ENCODE measurements around the gene SYNE3. TPM values are rescaled to one million over a fixed set of nuclear protein-coding genes. Genes with fewer than 3 reads are reported as not detected.

The SYNE3 gene
- total and polyA plus RNA-seq, 4 donors = 2.0 to 12.2 (median 5.4) TPM

DNA sequence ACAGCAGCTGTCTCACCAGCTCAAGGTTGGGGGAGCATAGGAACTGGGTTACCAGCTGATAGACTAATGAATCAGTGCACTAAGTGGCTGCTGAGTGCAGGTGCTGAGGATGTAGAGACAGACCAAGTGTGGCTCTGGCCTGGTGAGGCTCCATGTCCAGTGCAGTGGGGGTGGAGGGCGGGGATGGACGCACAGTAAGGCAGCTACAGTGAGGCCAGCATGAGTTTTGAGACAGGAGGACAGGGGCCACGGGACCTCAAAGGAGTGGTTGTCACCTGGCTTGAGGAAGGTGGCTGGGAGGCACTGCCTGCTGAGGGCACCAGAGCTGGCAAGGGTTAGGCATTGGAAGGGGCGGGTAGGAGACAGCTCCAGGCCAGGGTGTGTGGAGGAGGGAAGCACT lies 37.0 kb downstream of the SYNE3 start:
- peaks cover 17% of the 10 kb centered on the region for H3K4me1 ChIP-seq (ENCODE audit: control insufficient read depth, insufficient read depth, low read length)
- H3K36me3 ChIP-seq (ENCODE audit: control insufficient read depth, insufficient read depth, low read length) = peaks cover 6% of the 10 kb centered on the region
- H3K9me3 ChIP-seq (ENCODE audit: control insufficient read depth, insufficient read depth, low read length) = no peaks in the 10 kb centered on the region
- DNase-seq (ENCODE audit: low read depth in 4 of 6, low spot score in 6 of 6) = no peak
- H3K27ac ChIP-seq (ENCODE audit: low read depth, low read length) = no peak overlapping the region
- no peaks in the 10 kb centered on the region for H3K27me3 ChIP-seq (ENCODE audit: control insufficient read depth, insufficient read depth, low read length)
- 97% methylated on average over 4 of the region's 4 CpGs for WGBS (ENCODE audit: insufficient coverage)
- no peak overlapping the region for H3K4me3 ChIP-seq (ENCODE audit: low read depth, low read length)

DNA sequence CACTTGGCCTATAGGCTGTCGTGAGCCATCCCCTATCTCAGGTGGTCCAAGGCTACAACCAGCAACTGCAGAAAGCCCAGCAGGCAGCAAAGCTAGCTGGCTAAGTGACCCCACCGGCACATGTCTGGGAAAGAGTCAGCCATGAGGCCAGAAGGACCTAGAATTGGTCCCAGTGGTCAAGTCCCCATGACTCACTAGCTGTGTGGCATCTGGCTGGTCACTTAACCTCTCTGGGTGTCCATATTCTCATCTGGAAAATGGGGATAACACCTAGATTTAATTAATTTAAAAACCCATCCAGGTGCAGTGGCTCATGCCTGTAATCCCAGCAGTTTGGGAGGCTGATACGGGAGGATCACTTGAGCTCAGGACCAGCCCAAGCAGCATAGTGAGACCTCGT lies 37.6 kb downstream of the SYNE3 start:
- WGBS (ENCODE audit: insufficient coverage) = 89% methylated on average over 2 of the region's 4 CpGs
- H3K36me3 ChIP-seq (ENCODE audit: control insufficient read depth, insufficient read depth, low read length) = peaks cover 6% of the 10 kb centered on the region
- H3K27me3 ChIP-seq (ENCODE audit: control insufficient read depth, insufficient read depth, low read length) = no peaks in the 10 kb centered on the region
- H3K27ac ChIP-seq (ENCODE audit: low read depth, low read length) = no peak overlapping the region
- H3K4me1 ChIP-seq (ENCODE audit: control insufficient read depth, insufficient read depth, low read length) = peaks cover 17% of the 10 kb centered on the region
- no peaks in the 10 kb centered on the region for H3K9me3 ChIP-seq (ENCODE audit: control insufficient read depth, insufficient read depth, low read length)
- DNase-seq (ENCODE audit: low read depth in 4 of 6, low spot score in 6 of 6) = no peak
- H3K4me3 ChIP-seq (ENCODE audit: low read depth, low read length) = no peak overlapping the region

DNA sequence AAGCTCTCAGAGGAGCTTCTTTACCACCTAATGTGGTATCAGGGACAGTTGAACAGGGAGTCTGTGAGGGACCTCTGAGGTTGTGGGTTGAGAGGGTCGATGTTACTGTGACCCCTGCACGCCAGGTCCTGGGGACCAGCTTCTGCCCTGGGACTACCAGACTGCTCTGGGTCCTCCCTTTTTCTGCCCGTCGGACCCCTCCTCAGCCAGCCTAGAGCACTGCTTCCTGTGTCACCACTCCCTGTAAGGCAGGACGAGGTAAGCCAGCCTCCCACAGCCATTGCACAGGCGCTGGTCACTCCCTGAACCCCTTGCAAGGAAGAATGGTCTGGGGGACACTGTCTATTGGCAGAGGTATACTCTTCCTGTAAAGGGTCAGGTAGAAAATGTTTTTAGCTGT lies 38.1 kb downstream of the SYNE3 start:
- H3K27ac ChIP-seq (ENCODE audit: low read depth, low read length) = no peak overlapping the region
- H3K9me3 ChIP-seq (ENCODE audit: control insufficient read depth, insufficient read depth, low read length) = no peaks in the 10 kb centered on the region
- H3K27me3 ChIP-seq (ENCODE audit: control insufficient read depth, insufficient read depth, low read length) = no peaks in the 10 kb centered on the region
- H3K4me3 ChIP-seq (ENCODE audit: low read depth, low read length) = no peak overlapping the region
- no peak for DNase-seq (ENCODE audit: low read depth in 4 of 6, low spot score in 6 of 6)
- WGBS (ENCODE audit: insufficient coverage) = 91% methylated on average over 5 of the region's 6 CpGs
- peaks cover 6% of the 10 kb centered on the region for H3K36me3 ChIP-seq (ENCODE audit: control insufficient read depth, insufficient read depth, low read length)
- H3K4me1 ChIP-seq (ENCODE audit: control insufficient read depth, insufficient read depth, low read length) = peaks cover 17% of the 10 kb centered on the region

DNA sequence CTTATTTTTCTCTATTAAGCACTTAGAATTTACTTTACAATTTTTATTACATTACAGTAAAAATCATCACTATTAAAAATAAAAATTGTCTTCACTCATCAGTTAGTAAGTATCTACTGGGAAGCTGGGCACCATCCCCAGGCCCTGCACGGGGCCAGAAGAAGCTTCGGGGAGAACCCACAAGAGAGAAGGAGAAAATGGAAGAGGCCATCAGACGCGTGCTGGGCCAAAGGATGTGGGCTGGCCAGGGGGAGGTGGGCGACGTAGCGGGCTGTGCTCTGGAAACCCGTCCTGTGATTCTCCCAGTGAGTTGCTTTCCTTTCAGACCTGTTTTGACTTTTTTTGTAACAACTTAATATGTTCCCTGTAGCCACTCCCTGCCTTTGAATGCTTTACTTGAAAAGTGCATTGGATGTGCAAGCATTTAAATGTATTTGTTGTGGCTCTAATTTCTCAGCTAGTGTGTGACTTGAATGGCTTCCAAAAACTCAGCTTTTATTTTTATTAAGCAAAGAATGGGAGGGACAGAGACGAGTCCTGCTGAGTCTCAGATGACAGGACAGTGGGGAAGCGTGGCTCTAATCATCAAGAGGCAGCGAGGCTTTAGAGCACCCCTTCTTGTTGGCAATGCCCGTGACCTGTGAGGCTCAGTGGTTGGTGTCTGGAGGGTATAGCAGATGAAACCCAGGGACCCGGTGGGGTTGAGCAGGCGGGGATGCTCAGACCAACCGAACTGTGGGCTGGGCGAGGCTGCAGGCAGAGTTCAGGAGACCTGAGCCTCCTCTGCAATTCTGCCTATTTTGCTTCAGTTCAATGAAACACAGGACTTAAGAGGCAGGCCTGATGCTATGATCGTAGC lies 38.8 kb downstream of the SYNE3 start:
- peak in 1 of 6 donors; percentile 61 for DNase-seq (ENCODE audit: low read depth in 4 of 6, low spot score in 6 of 6)
- Histone ChIP-seq H3K4me3 (ENCODE audit: low read depth, low read length) (no peak overlapping the region), H3K9me3 (ENCODE audit: control insufficient read depth, insufficient read depth, low read length) (no peaks in the 10 kb centered on the region), H3K27me3 (ENCODE audit: control insufficient read depth, insufficient read depth, low read length) (no peaks in the 10 kb centered on the region), H3K36me3 (ENCODE audit: control insufficient read depth, insufficient read depth, low read length) (peaks cover 6% of the 10 kb centered on the region), H3K4me1 (ENCODE audit: control insufficient read depth, insufficient read depth, low read length) (peaks cover 20% of the 10 kb centered on the region), H3K27ac (ENCODE audit: low read depth, low read length) (peak overlapping the region; percentile 45)
- 63% methylated on average over 13 of the region's 17 CpGs for WGBS (ENCODE audit: insufficient coverage)

DNA sequence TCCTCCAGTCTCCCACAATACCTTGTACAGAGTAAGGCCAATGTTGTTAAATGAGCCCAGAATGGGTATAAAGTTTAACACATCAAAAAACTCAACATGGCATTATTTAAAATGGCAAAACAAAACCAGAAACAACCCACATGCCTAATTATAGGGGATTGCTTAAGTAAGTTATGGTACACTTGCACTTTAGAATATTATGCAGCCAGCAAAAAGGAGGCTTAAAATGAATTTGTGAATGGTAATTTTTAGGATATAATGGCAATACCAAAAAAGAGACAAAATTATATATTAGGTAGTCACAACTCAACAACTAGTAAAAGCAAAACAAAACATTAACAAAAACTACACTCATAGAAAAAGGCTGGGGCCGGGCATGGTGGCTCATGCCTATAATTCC lies 39.7 kb downstream of the SYNE3 start:
- Histone ChIP-seq H3K27ac (ENCODE audit: low read depth, low read length) (no peak overlapping the region), H3K4me3 (ENCODE audit: low read depth, low read length) (no peak overlapping the region), H3K4me1 (ENCODE audit: control insufficient read depth, insufficient read depth, low read length) (peaks cover 29% of the 10 kb centered on the region), H3K9me3 (ENCODE audit: control insufficient read depth, insufficient read depth, low read length) (no peaks in the 10 kb centered on the region), H3K36me3 (ENCODE audit: control insufficient read depth, insufficient read depth, low read length) (peaks cover 6% of the 10 kb centered on the region), H3K27me3 (ENCODE audit: control insufficient read depth, insufficient read depth, low read length) (no peaks in the 10 kb centered on the region)
- no peak for DNase-seq (ENCODE audit: low read depth in 4 of 6, low spot score in 6 of 6)
- WGBS (ENCODE audit: insufficient coverage) = 100% methylated on average over 1 of the region's 1 CpG

DNA sequence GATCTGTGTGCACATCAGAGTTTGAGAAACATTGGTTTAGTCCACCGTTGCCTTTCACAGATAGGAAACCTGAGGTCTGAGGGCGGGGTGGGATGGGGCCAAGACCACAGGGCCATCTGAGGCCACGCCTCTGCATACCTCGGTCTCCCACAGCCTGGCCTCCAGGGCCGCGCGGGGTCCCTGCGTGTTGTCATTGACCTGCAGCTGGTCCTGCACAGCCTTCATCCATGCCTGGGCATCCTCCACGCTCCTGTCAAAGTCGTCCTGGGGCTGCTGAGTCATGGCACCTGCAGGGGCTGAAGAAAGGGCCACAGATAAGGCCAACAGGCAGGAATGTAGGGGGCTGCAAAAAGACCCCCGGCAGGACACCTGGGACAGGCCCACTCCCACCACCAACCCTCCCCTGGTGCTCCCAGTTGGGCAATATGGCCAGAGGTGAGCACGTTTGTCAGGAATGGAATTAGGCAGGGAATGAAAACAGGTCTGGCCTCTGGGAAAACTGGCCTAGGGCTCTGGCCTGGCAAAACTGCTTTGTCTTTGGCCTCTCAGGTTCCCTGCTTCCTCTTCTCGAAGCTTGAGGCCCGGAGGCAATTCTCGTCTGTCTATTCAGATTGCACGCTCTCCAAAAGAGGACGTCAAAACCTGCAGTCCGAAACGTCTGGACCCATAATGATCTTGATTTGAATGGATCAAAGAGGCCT lies 40.8 kb downstream of the SYNE3 start:
- no peak overlapping the region for H3K4me3 ChIP-seq (ENCODE audit: low read depth, low read length)
- peaks cover 6% of the 10 kb centered on the region for H3K36me3 ChIP-seq (ENCODE audit: control insufficient read depth, insufficient read depth, low read length)
- no peak for DNase-seq (ENCODE audit: low read depth in 4 of 6, low spot score in 6 of 6)
- no peaks in the 10 kb centered on the region for H3K9me3 ChIP-seq (ENCODE audit: control insufficient read depth, insufficient read depth, low read length)
- WGBS (ENCODE audit: insufficient coverage) = 92% methylated on average over 18 of the region's 19 CpGs
- H3K27me3 ChIP-seq (ENCODE audit: control insufficient read depth, insufficient read depth, low read length) = no peaks in the 10 kb centered on the region
- peaks cover 33% of the 10 kb centered on the region for H3K4me1 ChIP-seq (ENCODE audit: control insufficient read depth, insufficient read depth, low read length)
- no peak overlapping the region for H3K27ac ChIP-seq (ENCODE audit: low read depth, low read length)

DNA sequence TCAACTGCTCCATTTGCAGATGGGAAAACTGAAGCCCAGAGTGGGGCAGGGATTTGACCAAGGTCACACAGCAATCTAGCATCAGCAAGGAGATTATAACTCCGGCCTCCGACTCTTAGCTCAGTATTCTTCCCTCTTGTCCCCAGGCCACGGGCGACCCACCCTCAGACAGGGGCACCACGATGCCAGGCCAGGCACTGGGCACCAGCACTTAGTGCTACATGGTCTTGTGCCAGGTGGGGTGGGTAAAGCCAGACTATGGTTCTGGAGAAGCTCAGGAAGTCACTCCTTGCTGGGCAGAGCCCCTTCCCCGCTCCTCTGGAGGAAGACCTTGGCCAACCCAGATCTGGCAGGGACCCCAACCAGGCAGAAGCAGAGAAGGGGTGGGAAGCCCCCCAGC lies 41.5 kb downstream of the SYNE3 start:
- peaks cover 6% of the 10 kb centered on the region for H3K36me3 ChIP-seq (ENCODE audit: control insufficient read depth, insufficient read depth, low read length)
- H3K27me3 ChIP-seq (ENCODE audit: control insufficient read depth, insufficient read depth, low read length) = no peaks in the 10 kb centered on the region
- H3K9me3 ChIP-seq (ENCODE audit: control insufficient read depth, insufficient read depth, low read length) = no peaks in the 10 kb centered on the region
- peaks cover 31% of the 10 kb centered on the region for H3K4me1 ChIP-seq (ENCODE audit: control insufficient read depth, insufficient read depth, low read length)
- WGBS (ENCODE audit: insufficient coverage) = 96% methylated on average over 6 of the region's 6 CpGs
- DNase-seq (ENCODE audit: low read depth in 4 of 6, low spot score in 6 of 6) = no peak
- no peak overlapping the region for H3K4me3 ChIP-seq (ENCODE audit: low read depth, low read length)
- H3K27ac ChIP-seq (ENCODE audit: low read depth, low read length) = no peak overlapping the region

DNA sequence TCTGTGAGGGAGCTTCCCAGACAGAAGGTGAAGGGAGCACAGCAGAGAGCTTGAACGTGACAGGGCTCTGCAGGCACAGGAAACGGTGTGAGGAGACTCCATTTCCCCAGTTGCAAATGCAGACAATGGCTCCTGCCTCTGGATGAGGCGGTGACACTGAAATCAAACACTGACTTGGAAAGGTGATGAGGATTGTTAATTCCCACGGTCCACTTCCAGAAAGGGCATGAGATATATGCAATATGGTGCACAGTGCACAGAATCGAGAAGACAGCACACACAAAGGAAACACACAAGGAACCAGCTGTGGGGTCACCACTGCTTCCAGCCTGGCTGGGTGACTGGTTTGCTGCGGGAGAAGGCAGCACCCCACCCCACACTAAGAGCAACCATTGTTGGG lies 42.0 kb downstream of the SYNE3 start:
- Histone ChIP-seq H3K4me1 (ENCODE audit: control insufficient read depth, insufficient read depth, low read length) (peaks cover 31% of the 10 kb centered on the region), H3K27me3 (ENCODE audit: control insufficient read depth, insufficient read depth, low read length) (no peaks in the 10 kb centered on the region), H3K9me3 (ENCODE audit: control insufficient read depth, insufficient read depth, low read length) (no peaks in the 10 kb centered on the region), H3K36me3 (ENCODE audit: control insufficient read depth, insufficient read depth, low read length) (peaks cover 6% of the 10 kb centered on the region), H3K27ac (ENCODE audit: low read depth, low read length) (no peak overlapping the region), H3K4me3 (ENCODE audit: low read depth, low read length) (no peak overlapping the region)
- WGBS (ENCODE audit: insufficient coverage) = 79% methylated on average over 3 of the region's 6 CpGs
- no peak for DNase-seq (ENCODE audit: low read depth in 4 of 6, low spot score in 6 of 6)

DNA sequence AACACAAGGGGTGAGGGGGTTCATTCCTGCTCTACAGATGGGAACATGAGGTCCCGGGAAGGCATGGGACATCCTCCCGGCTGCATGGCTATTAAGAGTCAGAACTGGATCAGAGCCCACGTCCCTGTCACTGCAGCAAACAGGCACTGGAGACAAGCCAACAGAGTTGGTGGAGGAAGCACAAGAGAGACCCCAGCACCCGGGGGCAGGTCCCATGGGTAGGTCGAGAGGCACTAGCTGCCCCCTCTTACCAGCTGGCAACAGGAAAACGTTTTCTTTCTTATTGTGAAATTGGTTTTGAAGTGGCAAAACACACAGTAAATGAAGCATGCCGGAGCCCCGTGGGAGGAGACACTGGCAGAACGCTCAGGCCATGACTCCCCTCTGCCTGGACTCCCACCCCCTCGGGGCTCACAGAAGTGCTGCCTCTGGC lies 43.6 kb downstream of the SYNE3 start:
- Histone ChIP-seq H3K36me3 (ENCODE audit: control insufficient read depth, insufficient read depth, low read length) (peaks cover 6% of the 10 kb centered on the region), H3K9me3 (ENCODE audit: control insufficient read depth, insufficient read depth, low read length) (no peaks in the 10 kb centered on the region), H3K27me3 (ENCODE audit: control insufficient read depth, insufficient read depth, low read length) (no peaks in the 10 kb centered on the region), H3K4me3 (ENCODE audit: low read depth, low read length) (no peak overlapping the region), H3K27ac (ENCODE audit: low read depth, low read length) (no peak overlapping the region), H3K4me1 (ENCODE audit: control insufficient read depth, insufficient read depth, low read length) (peaks cover 33% of the 10 kb centered on the region)
- DNase-seq (ENCODE audit: low read depth in 4 of 6, low spot score in 6 of 6) = peak in 2 of 6 donors; percentile 56 to 59
- 32% methylated on average over 8 of the region's 10 CpGs for WGBS (ENCODE audit: insufficient coverage)

DNA sequence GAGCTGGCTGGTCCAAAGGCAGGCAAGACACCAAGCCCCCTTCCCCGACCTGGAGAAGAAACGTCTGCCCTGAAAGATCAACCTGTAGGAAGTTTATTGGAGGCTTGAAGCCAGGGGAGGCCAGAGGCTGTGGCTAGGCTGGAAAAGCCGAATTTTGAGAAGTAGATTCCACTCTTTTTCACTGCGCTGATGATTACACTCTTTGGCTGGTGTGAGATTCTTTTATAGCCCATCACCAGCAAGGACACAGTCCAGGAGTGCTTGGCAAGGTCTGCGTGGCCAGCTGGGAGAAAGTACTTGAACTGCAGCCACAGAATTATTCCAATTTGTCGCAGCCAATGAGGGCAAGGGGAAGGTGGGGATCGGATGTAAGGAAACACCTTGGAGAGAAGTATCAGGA lies 45.0 kb downstream of the SYNE3 start:
- Histone ChIP-seq H3K27me3 (ENCODE audit: control insufficient read depth, insufficient read depth, low read length) (no peaks in the 10 kb centered on the region), H3K27ac (ENCODE audit: low read depth, low read length) (no peak overlapping the region), H3K4me1 (ENCODE audit: control insufficient read depth, insufficient read depth, low read length) (peaks cover 34% of the 10 kb centered on the region), H3K4me3 (ENCODE audit: low read depth, low read length) (no peak overlapping the region), H3K9me3 (ENCODE audit: control insufficient read depth, insufficient read depth, low read length) (no peaks in the 10 kb centered on the region), H3K36me3 (ENCODE audit: control insufficient read depth, insufficient read depth, low read length) (peaks cover 6% of the 10 kb centered on the region)
- no peak for DNase-seq (ENCODE audit: low read depth in 4 of 6, low spot score in 6 of 6)
- WGBS (ENCODE audit: insufficient coverage) = 80% methylated on average over 6 of the region's 7 CpGs

All from spinal cord (tissue), 10 donors.